Peyer's patch (tissue), 4 donors: Measurements from ENCODE around the gene CRLF1.

Source experiments
- CTCF ChIP-seq, 6 experiments: fragments of 450-650 bp in 4 of 6; fragments of 200-600 bp in 2 of 6; sonication (generic) in 1 of 6; IDR thresholded peaks; one replicate each; pipeline ENCODE4 v1.5.1; 2017 to 2019; ENCODE audit warnings: antibody characterized with exemption in 6 of 6, mild to moderate bottlenecking in 3 of 6, moderate library complexity in 1 of 6
- POLR2A ChIP-seq, 2 donors: fragments of 450-650 bp; IDR thresholded peaks; one replicate each; pipeline ENCODE4 v1.5.1; 2017; ENCODE audit warnings: antibody characterized with exemption in 2 of 2, mild to moderate bottlenecking in 2 of 2, moderate library complexity in 2 of 2

DNA sequence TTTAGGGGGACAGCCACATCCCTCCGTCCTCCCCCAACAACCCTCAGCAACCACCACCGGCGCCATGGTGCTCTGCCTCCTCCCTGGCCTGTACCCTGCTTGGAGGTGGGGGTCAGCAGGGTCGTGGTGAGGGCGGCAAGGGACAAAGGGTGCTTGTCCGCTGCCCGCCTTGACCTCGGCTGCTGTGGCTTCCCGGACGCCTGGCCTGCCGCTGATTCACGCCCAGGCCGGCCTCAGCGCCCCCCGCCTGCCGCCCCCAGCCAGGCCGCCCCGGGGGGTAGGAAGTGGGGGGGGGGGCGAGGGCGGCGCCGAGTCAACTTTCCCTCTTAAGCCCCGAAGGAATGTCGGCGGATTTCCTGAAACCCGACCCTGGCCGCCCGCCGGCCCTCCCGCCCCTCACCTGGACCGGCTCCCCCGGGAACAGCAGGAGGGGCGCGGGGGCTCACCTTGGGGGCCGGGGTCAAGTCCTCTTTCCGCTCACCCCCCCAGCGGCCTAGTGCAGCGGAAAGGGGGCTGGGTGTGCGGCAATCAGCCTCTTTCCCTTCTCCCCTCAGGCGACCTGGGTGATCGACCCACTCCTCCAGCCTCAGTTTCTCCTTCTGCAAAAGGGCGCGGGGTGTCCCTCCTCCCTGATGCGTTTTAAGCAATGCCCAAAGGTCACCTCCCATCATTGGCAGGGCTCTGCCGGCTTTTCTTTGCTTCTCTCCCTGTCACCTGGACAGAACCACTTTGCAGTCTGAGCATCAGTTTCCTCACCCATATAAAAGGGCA is 4.1 kb upstream of the CRLF1 start:
- TF ChIP-seq CTCF (IDR thresholded peaks at IDR 0.05) = no peak
- no peak for TF ChIP-seq POLR2A (IDR thresholded peaks at IDR 0.05)
